Loucy (cell line): ENCODE measurements around the gene FANK1.

Experiments used
- H2AFZ ChIP-seq: fragments of 200-600 bp; sonication (generic); 2 replicates; pipeline ENCODE4 v1.6.0; 2016; ENCODE audit warnings: antibody characterized with exemption, mild to moderate bottlenecking, low read length, moderate library complexity
- H3F3A ChIP-seq: fragments of 200-600 bp; 2 replicates; pipeline ENCODE4 v1.6.0; 2016; ENCODE audit warnings: antibody characterized with exemption, low read depth, mild to moderate bottlenecking
- H3K27me3 ChIP-seq: fragments of 200-600 bp; sonication (generic); 2 replicates; pipeline ENCODE4 v1.6.1; 2014; ENCODE audit warnings: low read length, mild to moderate bottlenecking; ENCODE audit not compliant: insufficient read depth, poor library complexity, severe bottlenecking
- H3K36me3 ChIP-seq: fragments of 200-600 bp; sonication (generic); 2 replicates; pipeline ENCODE4 v1.6.1; 2016; ENCODE audit warnings: low read length; ENCODE audit not compliant: insufficient read depth
- H3K4me1 ChIP-seq: fragments of 200-600 bp; sonication (generic); 2 replicates; pipeline ENCODE4 v1.5.1; 2014; ENCODE audit warnings: low read length, mild to moderate bottlenecking; ENCODE audit not compliant: insufficient read depth, poor library complexity, severe bottlenecking
- H3K4me2 ChIP-seq: fragments of 200-600 bp; sonication (generic); 2 replicates; pipeline ENCODE4 v1.6.0; 2014; ENCODE audit warnings: antibody characterized with exemption, low read length, low read depth, mild to moderate bottlenecking; ENCODE audit not compliant: poor library complexity, severe bottlenecking
- H3K4me3 ChIP-seq: fragments of 200-600 bp; sonication (generic); 2 replicates; pipeline ENCODE4 v1.5.1; 2014; ENCODE audit warnings: low read length, mild to moderate bottlenecking, mixed read lengths; ENCODE audit not compliant: poor library complexity, severe bottlenecking
- H3K79me2 ChIP-seq: fragments of 200-600 bp; sonication (generic); 2 replicates; pipeline ENCODE4 v1.6.1; 2014; ENCODE audit warnings: low read length; ENCODE audit not compliant: insufficient read depth
- H3K9ac ChIP-seq: fragments of 200-600 bp; sonication (generic); 2 replicates; pipeline ENCODE4 v1.6.0; 2014; ENCODE audit warnings: mild to moderate bottlenecking, low read depth, low read length, moderate library complexity; ENCODE audit not compliant: poor library complexity, severe bottlenecking
- H3K9me2 ChIP-seq: fragments of 200-600 bp; sonication (generic); replicated peaks from 2 replicates; pipeline ENCODE4 v1.6.1; 2016; ENCODE audit warnings: low read depth, low read length, mixed read lengths
- H3K9me3 ChIP-seq: fragments of 200-600 bp; sonication (generic); 2 replicates; pipeline ENCODE4 v1.6.1; 2014; ENCODE audit warnings: mild to moderate bottlenecking, antibody characterized with exemption, low read length, low read depth; ENCODE audit not compliant: insufficient read depth
- H4K20me1 ChIP-seq: fragments of 200-600 bp; sonication (generic); 2 replicates; pipeline ENCODE4 v1.6.0; 2014; ENCODE audit warnings: antibody characterized with exemption, low read length, mild to moderate bottlenecking; ENCODE audit not compliant: insufficient read depth, poor library complexity, severe bottlenecking
- CTCF ChIP-seq: fragments of 200-600 bp; sonication (generic); conservative IDR thresholded peaks from 2 replicates; pipeline ENCODE4 v1.5.1; 2014; ENCODE audit warnings: mild to moderate bottlenecking, antibody characterized with exemption, low read length
- EZH2phosphoT487 ChIP-seq: fragments of 200-600 bp; IDR thresholded peaks from 2 replicates; pipeline ENCODE4 v1.6.1; 2018; ENCODE audit warnings: antibody characterized with exemption, mild to moderate bottlenecking, moderate library complexity, borderline replicate concordance

Gene FANK1

GRCh38 chr10:125983656-125984055 is 87.3 kb downstream of the FANK1 start:
- Histone ChIP-seq H3K9ac (no peak overlapping the region), H2AFZ (no peak overlapping the region), H3K79me2 (no peaks in the 10 kb centered on the region), H3K27me3 (no peaks in the 10 kb centered on the region), H3F3A (no peaks in the 10 kb centered on the region), H3K36me3 (no peaks in the 10 kb centered on the region), H3K9me2 (no peaks in the 10 kb centered on the region), H3K9me3 (no peaks in the 10 kb centered on the region), H3K4me3 (no peak overlapping the region), H4K20me1 (no peaks in the 10 kb centered on the region), H3K4me1 (no peaks in the 10 kb centered on the region), H3K4me2 (no peak overlapping the region)
- TF ChIP-seq EZH2phosphoT487 (no peak), CTCF (no peak)

- Histone ChIP-seq H3K36me3 (no peaks in the 10 kb centered on the region), H2AFZ (no peak overlapping the region), H3K4me2 (no peak overlapping the region), H3K9ac (no peak overlapping the region), H4K20me1 (no peaks in the 10 kb centered on the region), H3K9me3 (no peaks in the 10 kb centered on the region), H3K27me3 (no peaks in the 10 kb centered on the region), H3F3A (no peaks in the 10 kb centered on the region), H3K4me3 (no peak overlapping the region), H3K79me2 (no peaks in the 10 kb centered on the region), H3K9me2 (no peaks in the 10 kb centered on the region), H3K4me1 (no peaks in the 10 kb centered on the region)
- TF ChIP-seq CTCF (no peak), EZH2phosphoT487 (no peak)
Measured at GRCh38 chr10:125984346-125984745, 88.0 kb downstream of the FANK1 start.

GRCh38 chr10:125984865-125985495 is 88.6 kb downstream of the FANK1 start:
- no peaks in the 10 kb centered on the region for H3K36me3 ChIP-seq
- H2AFZ ChIP-seq = no peak overlapping the region
- TF ChIP-seq EZH2phosphoT487 (no peak), CTCF (no peak)
- no peaks in the 10 kb centered on the region for H3K9me2 ChIP-seq
- no peaks in the 10 kb centered on the region for H3F3A ChIP-seq
- no peak overlapping the region for H3K9ac ChIP-seq
- no peaks in the 10 kb centered on the region for H3K27me3 ChIP-seq
- H4K20me1 ChIP-seq = no peaks in the 10 kb centered on the region
- H3K9me3 ChIP-seq = no peaks in the 10 kb centered on the region
- no peak overlapping the region for H3K4me2 ChIP-seq
- no peaks in the 10 kb centered on the region for H3K4me1 ChIP-seq
- H3K79me2 ChIP-seq = no peaks in the 10 kb centered on the region
- no peak overlapping the region for H3K4me3 ChIP-seq
